ENCODE results near the gene ARFIP2. TPM values are rescaled to one million over a fixed set of nuclear protein-coding genes. Genes with fewer than 3 reads are reported as not detected.

The ARFIP2 gene
- total RNA-seq, 1 experiment from 2014 or later = 55.1 TPM

- Histone ChIP-seq H3K27me3 (ENCODE audit: insufficient read depth, low read length) (no peaks in the 10 kb centered on the region), H2AK5ac (ENCODE audit: insufficient read length, low read length) (no peak overlapping the region), H2AFZ (ENCODE audit: low read length) (no peak overlapping the region), H4K5ac (ENCODE audit: insufficient read length, low read depth, low read length) (no peak overlapping the region), H3K9me3 (ENCODE audit: control insufficient read depth, low read depth, low read length) (no peaks in the 10 kb centered on the region), H2BK12ac (ENCODE audit: insufficient read length, low read depth, low read length) (no peak overlapping the region), H4K91ac (ENCODE audit: insufficient read length, low read depth, low read length) (no peak overlapping the region), H3K23ac (ENCODE audit: insufficient read length, low read depth, low read length) (no peak overlapping the region), H3K4ac (ENCODE audit: low read depth, low read length) (no peak overlapping the region), H3K18ac (ENCODE audit: insufficient read length, low read depth, low read length) (no peak overlapping the region), H2BK20ac (ENCODE audit: low read depth, low read length, poor library complexity, severe bottlenecking) (no peak overlapping the region), H3K9ac (ENCODE audit: extremely low read depth, insufficient read length, low read length) (no peak overlapping the region), H2BK5ac (ENCODE audit: insufficient read length, low read length) (no peak overlapping the region), H3K27ac (ENCODE audit: insufficient read length, low read depth, low read length) (no peak overlapping the region), H2BK15ac (ENCODE audit: low read depth, low read length) (no peak overlapping the region), H3K23me2 (ENCODE audit: insufficient read length, low read depth, low read length, poor library complexity, severe bottlenecking) (no peaks in the 10 kb centered on the region), H3K79me2 (ENCODE audit: insufficient read depth, low read length) (no peaks in the 10 kb centered on the region), H3K4me2 (ENCODE audit: insufficient read depth, insufficient read length, low read length) (no peak overlapping the region), H3K79me1 (ENCODE audit: insufficient read depth, low read depth, low read length, poor library complexity, severe bottlenecking) (no peaks in the 10 kb centered on the region), H4K8ac (replicated peaks; ENCODE audit: insufficient read length, low read depth, low read length) (no peak overlapping the region), H3T11ph (ENCODE audit: low read length) (no peak overlapping the region), H4K20me1 (ENCODE audit: control insufficient read depth, insufficient read depth, insufficient read length) (no peaks in the 10 kb centered on the region), H3K56ac (ENCODE audit: insufficient read length, low read depth, low read length) (no peak overlapping the region), H3K14ac (ENCODE audit: insufficient read depth, low read length) (no peak overlapping the region), H3K4me1 (ENCODE audit: insufficient read depth, low read length) (no peaks in the 10 kb centered on the region), H2BK120ac (ENCODE audit: low read depth, low read length, poor library complexity, severe bottlenecking) (no peak overlapping the region)
- Mint-ChIP-seq H3K9me3 (no peaks in the 10 kb centered on the region), H3K36me3 (ENCODE audit: insufficient read depth in 1 of 3, low read depth in 3 of 3) (peaks cover 0 to 17% (median 6%) of the 10 kb centered on the region in 3 experiments; a peak in 3 of 7 replicates), H3K27me3 (ENCODE audit: low read depth) (no peaks in the 10 kb centered on the region), H3K27ac (no peak overlapping the region), H3K4me1 (no peaks in the 10 kb centered on the region), H3K4me3 (no peak overlapping the region)
- no peak for DNase-seq
- WGBS (ENCODE audit: extremely low coverage, insufficient read length, low lambda C conversion rate) = no CpG with 5 or more reads among the region's 2 CpGs
- no peak for TF ChIP-seq CTCF (conservative IDR thresholded peaks at IDR 0.05)
Measured at GRCh38 chr11:6453152-6453551, 28.0 kb downstream of the ARFIP2 start.

Data from H9 (cell line).